Vagina (tissue), 2 donors: Measurements from ENCODE around the gene ZBTB24.

Experiments
- CTCF ChIP-seq, 3 experiments: fragments of 450-650 bp in 2 of 3; fragments of 200-600 bp in 1 of 3; sonication (generic) in 1 of 3; IDR thresholded peaks; one replicate each; pipeline ENCODE4 v1.5.1; 2017 to 2019; ENCODE audit warnings: antibody characterized with exemption in 3 of 3, mild to moderate bottlenecking in 2 of 3, moderate library complexity in 2 of 3
- POLR2A ChIP-seq, 2 donors: fragments of 450-650 bp; IDR thresholded peaks; one replicate each; pipeline ENCODE4 v1.6.1; 2017; ENCODE audit warnings: antibody characterized with exemption in 2 of 2, mild to moderate bottlenecking in 2 of 2, moderate library complexity in 2 of 2

- TF ChIP-seq CTCF (IDR thresholded peaks at IDR 0.05), result no peak
- no peak for TF ChIP-seq POLR2A (IDR thresholded peaks at IDR 0.05)
These were observed 10.7 kb downstream of the ZBTB24 start for GRCh38 chr6:109472132-109472995.
